Mesendoderm (in vitro differentiated cells): ENCODE measurements around the gene CD86.

Experiments used
- DNase-seq: peaks from one replicate; pipeline ENCODE4 v3.0.0; 2013
- H2AK5ac ChIP-seq: 2 replicates; pipeline ENCODE4 v1.6.1; 2013; ENCODE audit warnings: low read length, inconsistent platforms
- H2BK120ac ChIP-seq: 2 replicates; pipeline ENCODE4 v1.6.1; 2013; ENCODE audit warnings: low read depth, mild to moderate bottlenecking, low read length, moderate library complexity, mixed read lengths
- H2BK15ac ChIP-seq: replicated peaks from 2 replicates; pipeline ENCODE4 v1.6.1; 2013; ENCODE audit warnings: low read depth, mild to moderate bottlenecking, moderate library complexity
- H2BK5ac ChIP-seq: 2 replicates; pipeline ENCODE4 v1.6.1; 2013; ENCODE audit warnings: low read length, inconsistent platforms
- H3K18ac ChIP-seq: 2 replicates; pipeline ENCODE4 v1.6.1; 2013; ENCODE audit warnings: mild to moderate bottlenecking, low read length, mixed read lengths
- H3K23ac ChIP-seq: one replicate; pipeline ENCODE4 v1.6.1; 2013; ENCODE audit warnings: low read length
- H3K27ac ChIP-seq: 2 replicates; pipeline ENCODE4 v1.5.1; 2013; ENCODE audit warnings: low read depth, mild to moderate bottlenecking, inconsistent platforms, low read length, moderate library complexity
- H3K27me3 ChIP-seq: 2 replicates; pipeline ENCODE4 v1.6.1; 2013; ENCODE audit warnings: low read length, control low read depth, mild to moderate bottlenecking, inconsistent platforms; ENCODE audit not compliant: insufficient read depth, poor library complexity
- H3K36me3 ChIP-seq: 2 replicates; pipeline ENCODE4 v1.6.1; 2013; ENCODE audit warnings: low read length, inconsistent platforms; ENCODE audit not compliant: control insufficient read depth, insufficient read depth
- H3K4ac ChIP-seq: one replicate; pipeline ENCODE4 v1.6.1; 2013; ENCODE audit warnings: low read depth, mild to moderate bottlenecking, low read length, moderate library complexity
- H3K4me1 ChIP-seq: 2 replicates; pipeline ENCODE4 v1.6.1; 2013; ENCODE audit warnings: low read depth, low read length, inconsistent platforms; ENCODE audit not compliant: control insufficient read depth
- H3K4me2 ChIP-seq: 2 replicates; pipeline ENCODE4 v1.6.1; 2013; ENCODE audit warnings: low read length
- H3K4me3 ChIP-seq: 2 replicates; pipeline ENCODE4 v1.5.1; 2013; ENCODE audit warnings: mild to moderate bottlenecking, low read length
- H3K56ac ChIP-seq: one replicate; pipeline ENCODE4 v1.6.1; 2013; ENCODE audit warnings: low read length
- H3K79me1 ChIP-seq: 2 replicates; pipeline ENCODE4 v1.6.1; 2013; ENCODE audit warnings: low read length, inconsistent platforms
- H3K79me2 ChIP-seq: 2 replicates; pipeline ENCODE4 v1.6.1; 2013; ENCODE audit warnings: mild to moderate bottlenecking, low read length; ENCODE audit not compliant: control insufficient read depth, insufficient read depth
- H3K9ac ChIP-seq: 2 replicates; pipeline ENCODE4 v1.6.1; 2013; ENCODE audit warnings: low read length, inconsistent platforms
- H4K5ac ChIP-seq: one replicate; pipeline ENCODE4 v1.6.1; 2013; ENCODE audit warnings: low read length
- H4K8ac ChIP-seq: one replicate; pipeline ENCODE4 v1.6.1; 2013; ENCODE audit warnings: low read depth, mild to moderate bottlenecking, control low read depth, low read length, moderate library complexity
- WGBS: extraction: QIAGEN DNeasy Blood & Tissue Kit; methylation state at CpG from one replicate; pipeline ENCODE4 v1.1.7; 2013; ENCODE audit warnings: low lambda C conversion rate, missing lambda C conversion rate; ENCODE audit not compliant: insufficient coverage; ENCODE audit errors: extremely low coverage; 5-methylcytosine and 5-hydroxymethylcytosine counted together

The CD86 gene

DNA sequence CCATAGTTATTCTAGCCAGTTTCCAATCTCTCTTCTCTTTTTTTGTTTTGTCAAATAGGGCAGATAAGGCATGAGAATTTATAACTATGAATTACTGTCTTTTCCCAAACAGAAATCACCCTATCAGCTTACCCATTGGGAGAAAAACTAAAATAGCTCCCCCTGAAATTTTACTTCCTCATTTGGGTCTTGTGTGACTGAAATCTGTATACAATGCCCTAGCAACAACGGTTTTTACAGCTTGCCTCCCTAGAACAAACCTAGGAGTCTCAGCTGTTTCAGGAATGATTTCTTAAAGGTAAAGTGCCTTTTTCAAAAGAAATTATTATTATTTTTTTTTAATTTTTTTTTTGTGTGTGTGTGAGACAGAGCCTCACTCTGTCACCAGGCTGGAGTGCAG is 56.8 kb downstream of the CD86 start:
- no CpG with 5 or more reads among the region's 1 CpG for WGBS
- H4K5ac ChIP-seq: no peak overlapping the region
- no peaks in the 10 kb centered on the region for H3K79me2 ChIP-seq
- H3K18ac ChIP-seq: no peak overlapping the region
- H3K79me1 ChIP-seq: no peaks in the 10 kb centered on the region
- no peaks in the 10 kb centered on the region for H3K27me3 ChIP-seq
- H3K27ac ChIP-seq: no peak overlapping the region
- H3K36me3 ChIP-seq: no peaks in the 10 kb centered on the region
- H2BK5ac ChIP-seq: no peak overlapping the region
- no peak overlapping the region for H3K9ac ChIP-seq
- no peak for DNase-seq
- H2AK5ac ChIP-seq: no peak overlapping the region
- H3K56ac ChIP-seq: no peak overlapping the region
- H2BK15ac ChIP-seq: no peak overlapping the region
- no peak overlapping the region for H3K4ac ChIP-seq
- H3K4me2 ChIP-seq: no peak overlapping the region
- no peak overlapping the region for H3K23ac ChIP-seq
- no peak overlapping the region for H3K4me3 ChIP-seq
- no peak overlapping the region for H4K8ac ChIP-seq
- no peaks in the 10 kb centered on the region for H3K4me1 ChIP-seq
- no peak overlapping the region for H2BK120ac ChIP-seq

DNA sequence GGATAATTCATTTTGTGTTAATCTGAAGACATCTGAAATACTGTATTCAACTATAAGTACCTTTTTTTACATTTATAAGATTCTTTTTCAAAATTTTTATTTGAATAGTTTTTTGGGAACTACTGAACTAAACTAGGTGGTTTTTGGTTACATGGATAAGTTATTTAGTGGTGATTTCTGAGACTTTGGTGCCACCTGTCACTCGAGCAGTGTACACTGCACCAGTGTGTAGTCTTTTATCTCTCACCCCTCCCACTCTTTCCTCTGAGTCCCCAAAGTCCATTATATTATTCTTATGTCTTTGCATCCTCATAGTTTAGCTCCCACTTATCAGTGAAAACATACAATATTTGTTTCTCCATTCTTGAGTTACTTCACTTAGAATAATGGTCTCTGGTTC is 57.6 kb downstream of the CD86 start:
- Histone ChIP-seq H3K9ac (no peak overlapping the region), H4K8ac (no peak overlapping the region), H3K27me3 (no peaks in the 10 kb centered on the region), H3K4me3 (no peak overlapping the region), H3K79me1 (no peaks in the 10 kb centered on the region), H3K4ac (no peak overlapping the region), H3K36me3 (no peaks in the 10 kb centered on the region), H2BK15ac (no peak overlapping the region), H3K4me1 (no peaks in the 10 kb centered on the region), H3K4me2 (no peak overlapping the region), H2AK5ac (no peak overlapping the region), H2BK120ac (no peak overlapping the region), H4K5ac (no peak overlapping the region), H3K79me2 (no peaks in the 10 kb centered on the region), H2BK5ac (no peak overlapping the region), H3K23ac (no peak overlapping the region), H3K56ac (no peak overlapping the region), H3K18ac (no peak overlapping the region), H3K27ac (no peak overlapping the region)
- DNase-seq: no peak
- no CpG with 5 or more reads among the region's 1 CpG for WGBS

DNA sequence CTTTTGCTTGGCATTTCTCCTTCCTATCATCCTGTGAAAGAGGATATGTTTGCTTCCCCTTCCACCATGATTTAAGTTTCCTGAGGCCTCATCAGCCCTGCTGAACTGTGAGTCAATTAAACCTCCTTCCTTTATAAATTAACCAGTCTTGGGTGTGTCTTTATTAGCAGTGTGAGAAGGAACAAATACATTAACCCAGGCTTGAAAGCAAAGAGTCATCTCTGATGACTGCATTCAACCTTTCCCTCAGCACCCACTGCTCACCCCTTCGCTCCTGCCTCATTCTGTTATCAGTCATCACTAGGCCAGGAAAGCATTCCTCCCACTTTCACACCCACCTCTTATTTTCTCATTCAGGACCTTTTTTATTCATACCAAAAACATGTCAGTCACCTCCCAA is 68.7 kb downstream of the CD86 start:
- H3K27me3 ChIP-seq: no peaks in the 10 kb centered on the region
- H2BK5ac ChIP-seq: no peak overlapping the region
- H4K5ac ChIP-seq: no peak overlapping the region
- H3K4me3 ChIP-seq: no peak overlapping the region
- H3K36me3 ChIP-seq: no peaks in the 10 kb centered on the region
- H3K4me1 ChIP-seq: no peaks in the 10 kb centered on the region
- H2BK120ac ChIP-seq: no peak overlapping the region
- no peak for DNase-seq
- H2AK5ac ChIP-seq: no peak overlapping the region
- H3K79me1 ChIP-seq: no peaks in the 10 kb centered on the region
- no peak overlapping the region for H2BK15ac ChIP-seq
- H3K9ac ChIP-seq: no peak overlapping the region
- H4K8ac ChIP-seq: no peak overlapping the region
- H3K4ac ChIP-seq: no peak overlapping the region
- H3K4me2 ChIP-seq: no peak overlapping the region
- no peaks in the 10 kb centered on the region for H3K79me2 ChIP-seq
- WGBS: no CpG with 5 or more reads among the region's 1 CpG
- no peak overlapping the region for H3K27ac ChIP-seq
- no peak overlapping the region for H3K56ac ChIP-seq
- no peak overlapping the region for H3K18ac ChIP-seq
- H3K23ac ChIP-seq: no peak overlapping the region

DNA sequence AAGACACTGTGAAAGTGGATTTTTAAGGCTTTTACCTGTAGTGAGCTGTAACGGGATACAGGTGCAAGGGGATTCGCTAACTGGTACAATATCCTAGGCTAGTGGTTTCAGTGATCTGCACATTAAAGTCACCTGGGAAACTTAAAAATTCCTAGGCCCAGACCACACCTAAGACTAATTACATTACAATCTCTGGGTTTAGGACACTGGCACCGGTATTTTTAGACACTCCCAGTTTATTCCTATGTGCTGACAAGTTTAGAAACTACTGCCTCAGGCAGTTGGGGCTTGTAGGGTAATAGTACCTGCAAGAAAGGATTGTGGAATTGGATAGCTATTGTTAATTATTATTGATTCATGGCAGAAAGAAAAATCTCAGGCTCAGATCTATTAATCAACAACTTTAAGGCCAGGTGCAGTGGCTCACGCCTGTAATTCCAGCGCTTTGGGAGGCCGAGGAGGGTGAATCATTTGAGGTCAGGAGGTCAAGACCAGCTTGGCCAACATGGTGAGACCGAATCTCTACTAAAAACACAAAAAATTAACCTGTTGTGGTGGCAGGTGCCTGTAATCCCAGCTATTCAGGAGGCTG is 77.9 kb downstream of the CD86 start:
- WGBS: no CpG with 5 or more reads among the region's 7 CpGs
- H4K8ac ChIP-seq: no peak overlapping the region
- no peaks in the 10 kb centered on the region for H3K79me2 ChIP-seq
- H2BK5ac ChIP-seq: no peak overlapping the region
- H3K9ac ChIP-seq: no peak overlapping the region
- H2BK15ac ChIP-seq: no peak overlapping the region
- H3K27ac ChIP-seq: no peak overlapping the region
- H3K23ac ChIP-seq: no peak overlapping the region
- H4K5ac ChIP-seq: no peak overlapping the region
- no peaks in the 10 kb centered on the region for H3K36me3 ChIP-seq
- no peak overlapping the region for H2AK5ac ChIP-seq
- H3K79me1 ChIP-seq: no peaks in the 10 kb centered on the region
- no peak overlapping the region for H3K4ac ChIP-seq
- no peak overlapping the region for H3K4me2 ChIP-seq
- no peak overlapping the region for H3K18ac ChIP-seq
- peaks cover 2% of the 10 kb centered on the region for H3K27me3 ChIP-seq
- no peak overlapping the region for H3K56ac ChIP-seq
- H3K4me3 ChIP-seq: no peak overlapping the region
- no peaks in the 10 kb centered on the region for H3K4me1 ChIP-seq
- no peak overlapping the region for H2BK120ac ChIP-seq
- no peak for DNase-seq

DNA sequence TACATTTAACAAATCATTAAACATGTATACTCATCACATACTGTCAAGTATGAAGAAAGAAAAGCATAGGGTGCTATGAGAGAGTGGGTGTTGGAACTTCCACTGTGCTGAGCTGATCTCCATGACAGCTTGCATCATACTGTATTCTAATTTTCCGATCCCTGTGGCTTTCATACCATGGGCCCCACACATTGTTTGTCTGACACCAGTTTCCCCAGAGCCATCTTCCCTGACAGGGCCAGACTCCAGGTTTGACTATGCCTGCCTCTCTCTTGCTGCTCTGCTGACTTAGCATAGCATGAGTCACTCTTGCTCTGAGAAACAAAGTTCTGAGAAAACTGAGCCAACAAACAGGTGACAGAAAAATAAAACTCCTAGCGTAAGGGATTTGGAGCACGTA is 91.3 kb downstream of the CD86 start:
- Histone ChIP-seq H3K79me1 (no peaks in the 10 kb centered on the region), H2BK120ac (no peak overlapping the region), H2BK15ac (no peak overlapping the region), H3K56ac (no peak overlapping the region), H3K4me1 (no peaks in the 10 kb centered on the region), H3K23ac (no peak overlapping the region), H3K4ac (no peak overlapping the region), H4K8ac (no peak overlapping the region), H3K4me2 (no peak overlapping the region), H3K79me2 (no peaks in the 10 kb centered on the region), H3K36me3 (no peaks in the 10 kb centered on the region), H3K18ac (no peak overlapping the region), H2BK5ac (no peak overlapping the region), H4K5ac (no peak overlapping the region), H3K27ac (no peak overlapping the region), H2AK5ac (no peak overlapping the region), H3K27me3 (no peaks in the 10 kb centered on the region), H3K4me3 (no peak overlapping the region), H3K9ac (no peak overlapping the region)
- DNase-seq: no peak
- WGBS: no CpG with 5 or more reads among the region's 3 CpGs

DNA sequence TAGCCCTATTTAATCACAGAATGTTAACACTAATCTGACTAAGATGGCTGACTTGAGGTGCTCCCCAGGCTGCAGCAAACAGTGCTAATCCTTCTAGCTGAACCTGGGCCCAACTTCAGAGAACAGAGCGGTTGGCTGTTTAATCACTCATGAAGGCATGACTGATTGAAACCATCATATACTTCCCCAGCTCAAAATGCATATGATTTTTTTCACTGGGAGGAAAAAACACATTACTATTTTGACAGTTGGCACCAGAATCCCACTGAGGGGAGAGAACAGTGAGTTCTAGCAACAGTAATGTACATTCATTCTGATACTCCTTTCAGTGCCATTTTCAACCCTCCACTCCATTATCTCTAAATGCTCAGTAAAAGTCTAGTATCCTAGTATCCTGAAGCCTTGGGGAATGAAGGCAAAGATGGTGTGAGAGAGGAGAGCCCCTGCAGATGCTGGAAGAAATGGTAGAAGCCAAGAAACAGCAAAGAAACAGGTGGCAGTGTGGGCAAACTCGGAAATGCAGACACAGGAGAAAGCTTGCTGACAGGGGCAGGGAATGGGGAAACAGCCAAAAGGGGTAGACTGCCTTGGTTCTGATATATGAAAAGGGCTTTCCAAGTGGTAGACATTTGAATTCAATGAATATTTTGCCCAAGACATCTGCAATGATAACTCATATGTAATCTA is 93.9 kb downstream of the CD86 start:
- H3K79me1 ChIP-seq: no peaks in the 10 kb centered on the region
- H3K27me3 ChIP-seq: no peaks in the 10 kb centered on the region
- H2BK15ac ChIP-seq: no peak overlapping the region
- no CpG with 5 or more reads among the region's 2 CpGs for WGBS
- H3K36me3 ChIP-seq: no peaks in the 10 kb centered on the region
- H3K27ac ChIP-seq: no peak overlapping the region
- H4K5ac ChIP-seq: no peak overlapping the region
- H3K9ac ChIP-seq: no peak overlapping the region
- no peaks in the 10 kb centered on the region for H3K79me2 ChIP-seq
- no peak overlapping the region for H4K8ac ChIP-seq
- H3K4me3 ChIP-seq: no peak overlapping the region
- no peak overlapping the region for H2BK5ac ChIP-seq
- no peak overlapping the region for H2AK5ac ChIP-seq
- no peak overlapping the region for H3K18ac ChIP-seq
- no peak overlapping the region for H2BK120ac ChIP-seq
- H3K23ac ChIP-seq: no peak overlapping the region
- no peak for DNase-seq
- H3K56ac ChIP-seq: no peak overlapping the region
- no peak overlapping the region for H3K4ac ChIP-seq
- no peak overlapping the region for H3K4me2 ChIP-seq
- no peaks in the 10 kb centered on the region for H3K4me1 ChIP-seq
